ENCODE measurements around the gene MAPKAP1.
"Not testable (repeated sequence)": the region's sequence is repeated elsewhere in the genome, so short reads cannot be mapped to it uniquely, and the experiment has no call there.

MAPKAP1 gene

DNA sequence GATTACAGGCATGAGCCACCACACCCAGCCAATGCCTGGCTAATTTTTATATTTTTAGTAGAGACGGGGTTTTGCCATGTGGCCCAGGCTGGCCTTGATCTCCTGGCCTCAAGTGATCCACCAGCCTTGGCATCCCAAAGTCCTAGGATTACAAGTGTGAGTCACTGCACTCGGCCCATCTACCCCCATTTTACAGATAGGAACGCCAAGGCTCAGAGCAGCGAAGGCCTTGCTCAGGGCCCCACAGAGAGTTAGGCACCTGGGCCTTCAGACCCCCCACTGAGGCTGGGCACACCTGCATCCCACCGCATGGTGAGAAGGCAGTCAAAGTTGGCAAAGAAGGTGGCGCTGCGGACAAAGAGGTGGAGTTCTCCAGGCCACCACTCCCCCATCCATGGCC, 302.3 kb downstream of the MAPKAP1 start:
- DNase-seq = no peak

GRCh38 chr9:125400725-125401716, 306.0 kb downstream of the MAPKAP1 start:
- no peak for DNase-seq

DNA sequence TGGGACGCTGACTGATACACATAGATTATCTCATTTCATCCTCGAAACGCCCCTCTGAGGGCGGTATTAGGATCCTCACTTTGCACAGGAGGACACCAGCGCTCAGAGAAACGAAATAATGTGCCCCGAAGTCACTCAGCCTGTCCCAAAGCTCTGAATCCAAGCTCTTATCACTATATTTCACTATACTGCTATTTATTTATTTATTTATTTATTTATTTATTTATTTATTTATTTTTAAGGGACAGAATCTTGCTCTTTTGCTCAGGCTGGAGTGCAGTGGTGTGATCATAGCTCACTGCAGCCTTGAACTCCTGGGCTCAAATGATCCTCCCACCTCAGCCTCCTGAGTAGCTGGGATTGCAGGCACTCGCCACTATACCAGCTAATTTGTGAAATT, 306.8 kb downstream of the MAPKAP1 start:
- DNase-seq = not testable (repeated sequence)

DNA sequence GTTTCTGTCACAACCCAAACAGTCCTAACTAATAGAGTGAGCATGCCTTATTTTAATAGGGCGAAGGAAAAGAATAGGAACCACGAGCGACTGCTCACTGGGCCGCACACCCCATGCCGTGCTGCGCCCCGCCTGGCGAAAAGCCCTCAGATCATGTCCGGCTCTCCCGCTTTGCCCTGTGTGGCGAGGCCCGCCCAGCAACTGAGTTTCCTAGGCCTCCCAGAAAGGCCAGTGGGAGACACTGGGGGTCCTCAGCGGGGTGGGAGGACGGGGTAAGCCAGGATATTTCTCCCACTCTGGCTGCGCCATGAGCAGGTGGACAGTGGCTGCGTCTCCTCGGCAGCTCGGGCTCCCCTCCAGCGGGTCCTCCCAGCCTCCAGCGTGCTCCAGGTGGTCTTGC, 307.3 kb downstream of the MAPKAP1 start:
- no peak for DNase-seq

DNA sequence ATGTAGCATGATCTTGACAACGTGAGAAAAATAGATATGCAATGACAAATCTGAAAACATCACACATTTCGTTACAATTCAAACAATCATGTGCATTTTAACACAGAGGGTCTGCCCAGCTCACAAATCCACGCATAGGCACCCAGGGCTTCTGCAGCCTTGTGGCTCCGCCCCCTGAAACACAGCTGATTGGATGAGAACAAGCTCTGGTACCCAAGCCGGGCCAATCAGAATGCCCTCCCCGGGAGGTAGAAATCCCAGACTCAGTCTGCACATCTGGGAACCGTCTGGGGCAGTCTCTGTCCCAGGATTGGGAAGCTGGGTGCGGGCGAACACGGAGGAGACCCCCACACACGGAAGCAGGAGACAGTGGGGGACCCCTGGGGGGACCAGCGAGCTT, 307.8 kb downstream of the MAPKAP1 start:
- no peak for DNase-seq

DNA sequence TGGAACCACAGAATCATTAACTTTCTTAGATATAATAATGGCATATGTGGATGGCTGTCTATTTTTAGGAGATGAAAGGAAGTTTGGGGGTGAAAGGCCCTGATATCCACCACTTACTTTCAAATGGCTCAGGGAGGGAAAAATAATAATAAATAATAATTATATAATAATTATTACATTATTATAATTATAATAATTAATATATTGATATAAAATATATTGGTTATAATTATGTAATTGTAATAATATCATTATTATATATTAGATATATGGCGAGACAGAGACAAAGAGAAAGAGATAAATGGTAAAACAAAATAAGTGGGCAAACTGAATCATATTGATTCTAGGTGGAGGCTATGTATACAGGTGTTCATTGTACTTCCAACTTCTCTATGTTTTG, 308.8 kb downstream of the MAPKAP1 start:
- DNase-seq = no peak

- no peak for DNase-seq
Measured at GRCh38 chr9:125397736-125398135, 309.3 kb downstream of the MAPKAP1 start.

- DNase-seq = no peak
Measured at GRCh38 chr9:125396799-125397198, 310.2 kb downstream of the MAPKAP1 start.

DNA sequence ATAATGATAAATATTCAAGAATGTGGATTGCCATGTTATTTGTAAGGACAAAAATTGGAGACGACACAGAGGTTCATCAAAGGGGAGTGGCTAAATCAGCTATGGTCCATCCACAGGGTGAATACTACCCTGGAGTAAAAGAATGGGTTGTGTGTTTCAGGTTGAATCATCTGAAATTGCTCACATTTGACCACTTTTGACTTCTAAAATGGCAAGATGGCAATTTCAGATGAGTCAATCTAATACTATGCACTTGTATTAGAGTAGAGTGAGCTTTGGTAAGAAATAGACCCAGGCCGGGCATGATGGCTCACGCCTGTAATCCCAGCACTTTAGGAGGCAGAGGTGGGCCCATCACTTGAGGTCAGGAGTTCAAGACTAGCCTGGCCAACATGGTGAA, 313.6 kb downstream of the MAPKAP1 start:
- DNase-seq = no peak

- DNase-seq = no peak
Measured at GRCh38 chr9:125391704-125392103, 315.3 kb downstream of the MAPKAP1 start.

DNA sequence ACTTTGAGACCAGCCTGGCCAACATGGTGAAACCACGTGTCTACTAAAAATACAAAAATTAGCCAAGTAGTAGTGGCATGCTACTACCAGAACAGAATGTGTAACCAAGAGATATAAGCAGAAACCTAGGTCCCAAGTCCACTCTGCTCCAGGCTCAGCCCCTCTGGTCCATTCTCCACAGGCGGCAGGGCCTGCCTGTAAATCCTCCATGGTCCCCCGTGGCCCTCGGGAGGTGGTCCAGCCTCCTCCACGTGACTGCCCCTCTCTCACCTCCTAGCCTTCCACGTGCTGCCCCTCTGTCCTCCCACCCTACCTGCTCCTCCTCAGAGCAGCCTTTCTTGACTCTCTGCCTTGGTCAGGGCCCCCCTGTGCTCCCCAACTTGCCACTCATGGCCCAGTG, 318.0 kb downstream of the MAPKAP1 start:
- DNase-seq = no peak

DNA sequence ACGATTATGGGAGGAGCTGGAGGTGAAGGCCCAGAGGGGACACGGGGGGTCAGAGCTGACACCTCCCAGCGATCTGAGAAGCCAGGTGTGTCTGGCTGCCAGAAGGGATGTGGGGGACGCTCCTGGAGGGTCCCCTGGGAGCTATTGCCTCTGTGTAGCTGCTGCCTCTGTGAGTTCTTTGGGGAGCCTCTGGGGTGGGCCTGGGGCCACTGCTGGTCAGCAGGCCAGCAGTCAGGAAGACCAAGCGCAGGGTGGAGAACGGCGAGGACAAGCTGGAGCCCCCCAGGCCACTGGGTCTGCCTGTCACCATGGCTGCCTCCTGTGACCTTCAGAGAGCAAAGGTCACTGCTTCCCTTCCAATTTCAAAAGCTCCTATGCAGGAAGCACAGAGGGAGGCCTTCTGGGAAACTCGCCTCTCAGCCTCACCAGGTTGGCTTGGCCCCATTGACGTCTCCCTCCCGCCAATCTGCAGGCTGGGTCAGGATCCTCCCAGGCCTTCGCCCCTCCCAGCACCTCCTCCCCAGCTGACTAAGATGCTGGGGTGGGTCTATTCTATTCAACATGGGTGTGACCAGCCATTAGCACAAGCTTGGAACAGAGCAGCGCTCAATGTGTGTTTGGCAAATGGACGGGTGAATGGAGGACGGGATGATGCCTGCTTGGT, 319.0 kb downstream of the MAPKAP1 start:
- DNase-seq = no peak
